GM12878 (cell line): ENCODE results near the gene HES7.

ENCODE experiments used
- CREB1 ChIP-seq: IDR thresholded peaks from 2 replicates; pipeline ENCODE4 v1.6.1; 2012; ENCODE audit warnings: low read depth, mild to moderate bottlenecking, inconsistent platforms
- CTCF ChIP-seq, 3 experiments: IDR thresholded peaks in 2 of 3; conservative IDR thresholded peaks in 1 of 3; 2 replicates each; pipeline ENCODE4 v1.5.1; 2011; ENCODE audit warnings: low read depth in 3 of 3, low read length in 3 of 3, mild to moderate bottlenecking in 3 of 3, control low read depth in 2 of 3, moderate library complexity in 2 of 3, inconsistent platforms in 1 of 3, mixed read lengths in 1 of 3; ENCODE audit not compliant: control insufficient read depth in 2 of 3, insufficient read depth in 1 of 3; ENCODE audit errors: extremely low read depth in 1 of 3
- IKZF2 ChIP-seq, 2 experiments: fragments of 450-650 bp; IDR thresholded peaks; 2 replicates each; pipeline ENCODE4 v1.6.1; 2017; ENCODE audit warnings: mild to moderate bottlenecking in 2 of 2, moderate library complexity in 2 of 2
- JUND ChIP-seq: IDR thresholded peaks from 2 replicates; pipeline ENCODE4 v1.6.1; 2012; ENCODE audit warnings: low read depth, mild to moderate bottlenecking, low read length, improper control_type of control experiment, moderate library complexity
- NFIC ChIP-seq: IDR thresholded peaks from 2 replicates; pipeline ENCODE4 v1.6.1; 2012; ENCODE audit warnings: low read depth, mild to moderate bottlenecking, inconsistent platforms, low read length, moderate library complexity
- NKRF ChIP-seq: fragments of 450-650 bp; conservative IDR thresholded peaks from 2 replicates; pipeline ENCODE4 v1.6.1; 2017; ENCODE audit warnings: mild to moderate bottlenecking, moderate library complexity

- TF ChIP-seq IKZF2 (IDR thresholded peaks at IDR 0.05): no peak
- TF ChIP-seq CTCF (IDR thresholded peaks at IDR 0.05 in 2 of 3, conservative IDR thresholded peaks at IDR 0.05 in 1 of 3; ENCODE audit: control insufficient read depth in 2 of 3, extremely low read depth in 1 of 3, insufficient read depth in 1 of 3, low read depth in 3 of 3, low read length in 3 of 3): no peak
- no peak for TF ChIP-seq NFIC
- no peak for TF ChIP-seq JUND
- no peak for TF ChIP-seq NKRF
- no peak for TF ChIP-seq CREB1
These were observed 7.1 kb downstream of the HES7 start for GRCh38 chr17:8116776-8117175.
